Chondrocyte (in vitro differentiated cells): ENCODE results near the gene IZUMO4. TPM values are rescaled to one million over a fixed set of nuclear protein-coding genes. Genes with fewer than 3 reads are reported as not detected.

Source experiments
- DNase-seq: peaks from one replicate; pipeline ENCODE4 v3.0.0; 2021; ENCODE audit warnings: mixed read lengths, low spot score
- H3K27ac Mint-ChIP-seq: one replicate; pipeline ENCODE4 v1.8.0; 2021; ENCODE audit warnings: mild to moderate bottlenecking, moderate library complexity, mixed read lengths; ENCODE audit not compliant: unreplicated experiment
- H3K27me3 Mint-ChIP-seq: 2 replicates; pipeline ENCODE4 v1.8.0; 2021; ENCODE audit warnings: low read depth, mixed read lengths
- H3K36me3 Mint-ChIP-seq: 2 replicates; pipeline ENCODE4 v1.8.0; 2021; ENCODE audit warnings: low read depth, mixed read lengths
- H3K4me1 Mint-ChIP-seq: 2 replicates; pipeline ENCODE4 v1.8.0; 2021; ENCODE audit warnings: low read depth, mild to moderate bottlenecking, mixed read lengths
- H3K4me3 Mint-ChIP-seq: one replicate; pipeline ENCODE4 v1.8.0; 2021; ENCODE audit warnings: mild to moderate bottlenecking, moderate library complexity, mixed read lengths; ENCODE audit not compliant: unreplicated experiment
- H3K9me3 Mint-ChIP-seq: 2 replicates; pipeline ENCODE4 v1.8.0; 2021; ENCODE audit warnings: low read depth, mixed read lengths
- CTCF ChIP-seq: fragments of 200-600 bp; sonication (generic); IDR thresholded peaks from 2 replicates; pipeline ENCODE4 v1.5.0; 2021; ENCODE audit warnings: antibody characterized with exemption, mild to moderate bottlenecking, moderate library complexity
- total RNA-seq: library from RNA; stranded (reverse); gene quantifications from 3 replicates; pipeline ENCODE4 v1.2.1, GENCODE V29; 2021

The IZUMO4 gene
- total RNA-seq, 1 donor from 2014 or later, result 3.2 TPM

DNA sequence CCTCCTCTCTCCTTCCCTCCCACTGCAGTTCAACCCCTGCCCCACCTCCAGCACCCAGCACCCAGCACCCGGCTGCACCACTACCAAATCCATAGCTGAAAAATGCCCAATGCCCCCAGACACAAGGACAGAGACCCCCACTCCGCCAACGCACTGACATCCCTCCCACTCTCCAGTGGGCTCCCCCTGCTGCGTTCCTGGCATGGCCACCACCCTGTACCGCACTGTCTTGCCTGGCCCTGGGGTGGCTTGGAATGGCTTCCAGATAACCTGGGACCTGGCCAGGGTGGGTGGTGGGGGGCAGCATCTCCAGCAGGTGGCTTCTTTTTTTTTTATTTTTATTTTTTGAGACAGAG, 39.9 kb upstream of the IZUMO4 start:
- Mint-ChIP-seq H3K4me1 (peaks cover 33% of the 10 kb centered on the region), H3K27me3 (no peaks in the 10 kb centered on the region), H3K4me3 (no peak overlapping the region), H3K36me3 (no peaks in the 10 kb centered on the region), H3K9me3 (no peaks in the 10 kb centered on the region), H3K27ac (peak overlapping the region; percentile 75)
- no peak for DNase-seq
- TF ChIP-seq CTCF, result no peak

GRCh38 chr19:2057484-2058469, 38.9 kb upstream of the IZUMO4 start:
- TF ChIP-seq CTCF, result no peak
- Mint-ChIP-seq H3K4me1 (peaks cover 43% of the 10 kb centered on the region), H3K4me3 (no peak overlapping the region), H3K36me3 (no peaks in the 10 kb centered on the region), H3K27me3 (no peaks in the 10 kb centered on the region), H3K27ac (peak overlapping the region; percentile 99), H3K9me3 (no peaks in the 10 kb centered on the region)
- DNase-seq, result no peak

DNA sequence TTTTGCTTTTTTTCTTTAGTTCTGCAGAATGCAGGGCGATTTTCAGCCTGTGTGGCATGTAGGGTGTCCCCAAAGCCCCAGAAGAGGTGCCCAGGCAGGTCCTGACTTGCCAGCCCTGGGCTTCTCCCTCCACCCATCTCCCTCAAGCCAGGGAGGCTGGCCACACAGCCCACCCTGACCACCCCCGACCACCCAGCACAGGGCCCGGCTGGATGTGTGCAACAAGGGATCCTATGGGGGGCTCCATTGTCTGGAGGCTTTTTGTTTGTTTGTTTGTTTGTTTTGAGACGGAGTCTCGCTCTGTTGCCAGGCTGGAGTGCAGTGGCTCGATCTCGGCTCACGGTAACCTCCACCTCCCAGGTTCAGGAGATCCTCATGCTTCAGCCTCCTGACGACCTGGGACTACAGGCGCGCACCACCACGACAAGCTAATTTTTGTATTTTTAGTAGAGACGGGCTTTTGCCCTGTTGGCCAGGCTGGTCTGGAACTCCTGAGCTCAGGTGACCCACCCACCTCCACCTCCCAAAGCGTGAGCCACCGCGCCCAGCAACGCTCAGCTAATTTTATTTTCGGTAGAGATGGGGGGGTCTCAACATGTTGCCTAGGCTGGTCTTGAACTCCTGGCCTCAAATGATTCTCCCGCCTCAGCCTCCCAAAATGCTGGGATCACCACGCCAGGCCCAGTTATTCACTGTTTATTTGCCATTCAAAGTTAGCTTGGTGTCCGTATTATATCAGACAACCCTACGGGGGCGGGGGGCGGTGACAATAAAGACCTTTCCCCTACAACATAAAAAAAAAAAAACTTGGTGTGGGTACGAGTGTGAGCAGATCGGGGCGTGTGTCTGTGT, 37.9 kb upstream of the IZUMO4 start:
- no peak for DNase-seq
- H3K27me3 Mint-ChIP-seq, result no peaks in the 10 kb centered on the region
- peaks cover 43% of the 10 kb centered on the region for H3K4me1 Mint-ChIP-seq
- TF ChIP-seq CTCF, result no peak
- peak overlapping the region; percentile 99 for H3K27ac Mint-ChIP-seq
- peak overlapping the region; percentile 13 for H3K4me3 Mint-ChIP-seq
- no peaks in the 10 kb centered on the region for H3K9me3 Mint-ChIP-seq
- no peaks in the 10 kb centered on the region for H3K36me3 Mint-ChIP-seq

DNA sequence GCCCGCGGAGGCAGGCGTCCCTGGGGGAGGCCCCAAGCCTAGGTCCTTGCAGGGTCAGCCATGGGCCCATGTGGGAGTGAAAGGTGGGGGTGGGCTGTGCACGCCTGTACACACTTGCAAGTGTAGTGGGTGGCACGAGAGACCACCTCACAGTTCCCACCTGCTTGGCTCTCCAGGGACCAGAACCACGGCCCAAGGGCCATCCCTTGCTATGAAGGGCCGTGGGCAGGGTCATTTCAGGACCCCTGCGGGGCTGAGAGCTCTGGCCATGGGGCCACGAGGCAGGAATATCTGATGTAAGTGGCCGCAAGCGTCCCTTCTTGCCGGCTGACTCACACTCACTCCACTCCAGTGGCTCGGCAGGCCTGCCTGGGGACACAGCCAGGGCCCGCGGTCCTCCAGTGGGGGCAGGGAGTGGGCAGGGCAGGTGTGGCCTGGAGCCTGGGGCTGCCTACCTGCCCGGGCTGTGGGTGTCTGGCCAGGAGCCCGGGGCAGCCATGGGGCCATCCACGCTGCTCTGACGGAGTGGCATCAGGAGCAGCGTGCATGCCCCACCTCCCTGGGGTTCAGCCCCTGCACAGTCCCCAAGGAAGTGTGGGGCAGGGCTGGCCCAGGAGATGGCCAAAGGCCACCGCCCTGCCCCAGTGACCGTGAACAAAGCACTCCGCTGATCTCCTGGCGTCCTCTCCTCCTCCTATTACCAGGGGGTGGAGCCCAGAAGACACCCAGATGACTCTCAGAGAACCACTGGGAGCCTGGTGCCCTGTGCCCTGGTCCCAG, 37.1 kb upstream of the IZUMO4 start:
- peaks cover 43% of the 10 kb centered on the region for H3K4me1 Mint-ChIP-seq
- no peaks in the 10 kb centered on the region for H3K36me3 Mint-ChIP-seq
- H3K4me3 Mint-ChIP-seq, result peak overlapping the region; percentile 74
- H3K9me3 Mint-ChIP-seq, result no peaks in the 10 kb centered on the region
- no peaks in the 10 kb centered on the region for H3K27me3 Mint-ChIP-seq
- no peak for TF ChIP-seq CTCF
- peak overlapping the region; percentile 99 for H3K27ac Mint-ChIP-seq
- no peak for DNase-seq
